ENCODE measurements around the gene ACTN1. TPM values are rescaled to one million over a fixed set of nuclear protein-coding genes. Genes with fewer than 3 reads are reported as not detected.
A peak's percentile ranks its signal among the peaks of the same experiment; 100 is the strongest.

ACTN1 gene
- total RNA-seq, 3 donors from 2014 or later (not counting 1 experiment from before 2014, with no cell fraction given): 14.9 to 39.5 (median 19.6) TPM

GRCh38 chr14:68932686-68933085 lies 46.4 kb downstream of the ACTN1 start:
- Histone ChIP-seq H3K36me3 (ENCODE audit: control insufficient read depth, insufficient read depth, low read length) (no peaks in the 10 kb centered on the region), H3K4me1 (ENCODE audit: control insufficient read depth, insufficient read depth, low read length) (peaks cover 18% of the 10 kb centered on the region), H3K4me3 (ENCODE audit: low read length) (no peak overlapping the region), H3K27ac (ENCODE audit: low read length) (no peak overlapping the region), H3K27me3 (ENCODE audit: control insufficient read depth, insufficient read depth, low read length) (no peaks in the 10 kb centered on the region), H3K9me3 (ENCODE audit: control insufficient read depth, insufficient read depth, low read length) (no peaks in the 10 kb centered on the region)
- Mint-ChIP-seq H3K27ac (no peak overlapping the region), H3K9me3 (no peaks in the 10 kb centered on the region), H3K4me3 (no peak overlapping the region), H3K36me3 (no peaks in the 10 kb centered on the region), H3K27me3 (ENCODE audit: low read depth in 2 of 2) (no peaks in the 10 kb centered on the region), H3K4me1 (peaks cover 0 to 4% of the 10 kb centered on the region in 2 donors)
- 90% methylated on average over 5 of the region's 5 CpGs for WGBS (ENCODE audit: insufficient coverage)
- no peak for TF ChIP-seq CTCF (IDR thresholded peaks at IDR 0.05)
- DNase-seq (no peak), ATAC-seq (peak; percentile 18 to 77 (median 26))
- intact Hi-C loops (cut with micrococcal nuclease): no loop called here

GRCh38 chr14:68932231-68932630 lies 46.9 kb downstream of the ACTN1 start:
- Mint-ChIP-seq H3K36me3 (peaks cover under 1% of the 10 kb centered on the region), H3K27ac (no peak overlapping the region), H3K4me3 (no peak overlapping the region), H3K9me3 (no peaks in the 10 kb centered on the region), H3K4me1 (no peaks in the 10 kb centered on the region), H3K27me3 (ENCODE audit: low read depth in 2 of 2) (peaks cover 0 to 3% of the 10 kb centered on the region in 2 donors)
- WGBS (ENCODE audit: insufficient coverage): 95% methylated on average over 4 of the region's 4 CpGs
- Histone ChIP-seq H3K4me1 (ENCODE audit: control insufficient read depth, insufficient read depth, low read length) (peaks cover 16% of the 10 kb centered on the region), H3K27ac (ENCODE audit: low read length) (no peak overlapping the region), H3K4me3 (ENCODE audit: low read length) (no peak overlapping the region), H3K9me3 (ENCODE audit: control insufficient read depth, insufficient read depth, low read length) (no peaks in the 10 kb centered on the region), H3K36me3 (ENCODE audit: control insufficient read depth, insufficient read depth, low read length) (no peaks in the 10 kb centered on the region), H3K27me3 (ENCODE audit: control insufficient read depth, insufficient read depth, low read length) (no peaks in the 10 kb centered on the region)
- ATAC-seq (no peak), DNase-seq (no peak)
- intact Hi-C loops (cut with micrococcal nuclease): no loop called here
- no peak for TF ChIP-seq CTCF (IDR thresholded peaks at IDR 0.05)

- no peak for TF ChIP-seq CTCF (IDR thresholded peaks at IDR 0.05)
- WGBS (ENCODE audit: insufficient coverage): 100% methylated on average over 2 of the region's 5 CpGs
- H3K27me3 ChIP-seq (ENCODE audit: control insufficient read depth, insufficient read depth, low read length): no peaks in the 10 kb centered on the region
- Mint-ChIP-seq H3K27me3 (ENCODE audit: low read depth in 2 of 2) (peaks cover 0 to 4% of the 10 kb centered on the region in 2 donors), H3K27ac (no peak overlapping the region), H3K4me1 (no peaks in the 10 kb centered on the region), H3K9me3 (peaks cover 0 to 2% of the 10 kb centered on the region in 2 donors), H3K36me3 (peaks cover 7% of the 10 kb centered on the region), H3K4me3 (no peak overlapping the region)
- peaks cover 16% of the 10 kb centered on the region for H3K4me1 ChIP-seq (ENCODE audit: control insufficient read depth, insufficient read depth, low read length)
- H3K4me3 ChIP-seq (ENCODE audit: low read length): no peak overlapping the region
- no peak overlapping the region for H3K27ac ChIP-seq (ENCODE audit: low read length)
- intact Hi-C loops (cut with micrococcal nuclease): no loop called here
- H3K9me3 ChIP-seq (ENCODE audit: control insufficient read depth, insufficient read depth, low read length): no peaks in the 10 kb centered on the region
- no peaks in the 10 kb centered on the region for H3K36me3 ChIP-seq (ENCODE audit: control insufficient read depth, insufficient read depth, low read length)
- no peak for DNase-seq
- ATAC-seq: no peak
Observed at GRCh38 chr14:68931474-68932051, 47.5 kb downstream of the ACTN1 start.

GRCh38 chr14:68931063-68931462 lies 48.0 kb downstream of the ACTN1 start:
- peaks cover 3% of the 10 kb centered on the region for H3K9me3 ChIP-seq (ENCODE audit: control insufficient read depth, insufficient read depth, low read length)
- no peak overlapping the region for H3K4me3 Mint-ChIP-seq
- H3K27me3 Mint-ChIP-seq (ENCODE audit: low read depth in 2 of 2): peaks cover 0 to 4% of the 10 kb centered on the region in 2 donors
- no peak overlapping the region for H3K4me3 ChIP-seq (ENCODE audit: low read length)
- intact Hi-C loops (cut with micrococcal nuclease): no loop called here
- H3K27ac Mint-ChIP-seq: no peak overlapping the region
- DNase-seq: no peak
- H3K9me3 Mint-ChIP-seq: peaks cover 0 to 4% of the 10 kb centered on the region in 2 donors
- H3K27me3 ChIP-seq (ENCODE audit: control insufficient read depth, insufficient read depth, low read length): no peaks in the 10 kb centered on the region
- H3K4me1 ChIP-seq (ENCODE audit: control insufficient read depth, insufficient read depth, low read length): peaks cover 16% of the 10 kb centered on the region
- no peaks in the 10 kb centered on the region for H3K4me1 Mint-ChIP-seq
- ATAC-seq: no peak
- H3K27ac ChIP-seq (ENCODE audit: low read length): no peak overlapping the region
- WGBS (ENCODE audit: insufficient coverage): 99% methylated on average over 3 of the region's 3 CpGs
- peaks cover 12% of the 10 kb centered on the region for H3K36me3 Mint-ChIP-seq
- no peaks in the 10 kb centered on the region for H3K36me3 ChIP-seq (ENCODE audit: control insufficient read depth, insufficient read depth, low read length)
- TF ChIP-seq CTCF (IDR thresholded peaks at IDR 0.05): no peak
